ENCODE measurements around the gene MBP.
A peak's percentile ranks its signal among the peaks of the same experiment; 100 is the strongest.

MBP gene

GRCh38 chr18:77077941-77078689 lies 54.5 kb downstream of the MBP start:
- no peak overlapping the region for H3K4me3 ChIP-seq (ENCODE audit: low read depth, low read length)
- no peak for TF ChIP-seq CTCF (IDR thresholded peaks at IDR 0.05; ENCODE audit: control insufficient read depth, extremely low read depth, insufficient read depth)
- DNase-seq (ENCODE audit: low read depth): peak; percentile 39

- H3K4me3 ChIP-seq (ENCODE audit: low read depth, low read length): no peak overlapping the region
- no peak for DNase-seq (ENCODE audit: low read depth)
- no peak for TF ChIP-seq CTCF (IDR thresholded peaks at IDR 0.05; ENCODE audit: control insufficient read depth, extremely low read depth, insufficient read depth)
Measured at GRCh38 chr18:77077401-77077800, 55.2 kb downstream of the MBP start.

GRCh38 chr18:77076111-77076510 lies 56.5 kb downstream of the MBP start:
- no peak overlapping the region for H3K4me3 ChIP-seq (ENCODE audit: low read depth, low read length)
- no peak for DNase-seq (ENCODE audit: low read depth)
- no peak for TF ChIP-seq CTCF (IDR thresholded peaks at IDR 0.05; ENCODE audit: control insufficient read depth, extremely low read depth, insufficient read depth)

GRCh38 chr18:77074431-77074830 lies 58.2 kb downstream of the MBP start:
- no peak for DNase-seq (ENCODE audit: low read depth)
- TF ChIP-seq CTCF (IDR thresholded peaks at IDR 0.05; ENCODE audit: control insufficient read depth, extremely low read depth, insufficient read depth): no peak

GRCh38 chr18:77073336-77074093 lies 59.1 kb downstream of the MBP start:
- TF ChIP-seq CTCF (IDR thresholded peaks at IDR 0.05; ENCODE audit: control insufficient read depth, extremely low read depth, insufficient read depth): no peak
- H3K4me3 ChIP-seq (ENCODE audit: low read depth, low read length): no peak overlapping the region
- peak; percentile 79 for DNase-seq (ENCODE audit: low read depth)

More at GRCh38 chr18:77074431-77074830, 58.2 kb downstream of the MBP start:
- H3K4me3 ChIP-seq (ENCODE audit: low read depth, low read length): no peak overlapping the region

GRCh38 chr18:77072566-77072965 lies 60.0 kb downstream of the MBP start:
- TF ChIP-seq CTCF (IDR thresholded peaks at IDR 0.05; ENCODE audit: control insufficient read depth, extremely low read depth, insufficient read depth): no peak
- no peak for DNase-seq (ENCODE audit: low read depth)
- no peak overlapping the region for H3K4me3 ChIP-seq (ENCODE audit: low read depth, low read length)
